GM21526 (cell line): ENCODE data around the gene TBC1D12.
"Not testable (repeated sequence)": the region's sequence is repeated elsewhere in the genome, so short reads cannot be mapped to it uniquely, and the experiment has no call there.

Source experiments
- ATAC-seq: cut with Tn5 transposase; IDR thresholded peaks from one replicate; pipeline ENCODE4 v1.9.1; 2021; ENCODE audit warnings: moderate library complexity; ENCODE audit not compliant: unreplicated experiment, low FRiP score

The TBC1D12 gene

DNA sequence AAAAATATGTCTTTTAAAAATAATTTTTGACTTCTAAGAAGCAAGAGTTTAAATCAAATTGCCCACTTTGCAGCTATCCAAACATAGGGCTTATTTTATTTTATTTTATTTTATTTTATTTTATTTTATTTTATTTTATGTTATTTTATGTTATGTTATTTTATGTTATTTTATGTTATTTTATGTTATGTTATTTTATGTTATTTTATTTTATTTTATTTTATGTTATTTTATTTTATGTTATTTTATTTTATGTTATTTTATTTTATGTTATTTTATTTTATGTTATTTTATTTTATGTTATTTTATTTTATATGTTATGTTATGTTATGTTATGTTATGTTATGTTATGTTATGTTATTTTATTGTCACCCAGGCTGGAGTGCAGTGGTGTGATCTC is 129.2 kb downstream of the TBC1D12 start:
- not testable (repeated sequence) for ATAC-seq

- ATAC-seq, result no peak
Observed at GRCh38 chr10:94533027-94533426, 130.7 kb downstream of the TBC1D12 start.

- ATAC-seq, result not testable (repeated sequence)
Observed at GRCh38 chr10:94542282-94542681, 139.9 kb downstream of the TBC1D12 start.

DNA sequence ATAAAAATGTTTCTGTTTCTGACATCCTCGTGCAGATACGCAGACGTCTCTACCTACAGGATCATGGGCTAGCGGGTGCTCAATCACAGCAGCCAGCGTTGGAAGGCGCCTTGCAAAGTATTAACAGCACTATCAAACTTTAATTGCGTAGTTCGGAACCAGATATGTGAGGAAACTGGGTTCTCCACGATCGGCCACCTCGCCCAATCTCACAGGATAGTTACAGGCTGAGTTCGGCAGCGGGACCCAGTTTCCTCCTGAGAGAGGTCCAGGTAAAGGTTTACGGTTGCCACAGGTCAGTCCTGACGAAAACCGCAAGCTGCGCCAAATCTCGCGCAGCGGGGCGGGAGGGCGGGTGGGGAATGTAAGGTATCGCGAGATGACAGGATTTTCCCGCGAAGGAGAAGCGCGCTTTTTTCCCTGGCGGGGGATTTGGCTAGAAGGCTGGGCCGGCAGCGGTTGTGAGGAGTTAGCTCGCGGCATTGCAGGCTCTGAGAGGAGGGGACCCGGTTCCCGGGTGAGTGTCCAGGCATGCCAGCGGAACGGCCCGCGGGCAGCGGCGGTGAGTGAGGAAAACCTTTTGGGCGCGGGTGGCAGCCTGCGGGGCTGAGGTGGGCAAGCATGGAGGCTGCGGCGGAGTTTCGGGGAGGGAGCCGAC is 143.2 kb downstream of the TBC1D12 start, which contains the start of gene HELLS:
Gene HELLS, plus strand, starts transcription at position 398 of the 658 bp plus-strand sequence. Its CDS starts 134 bp downstream, at position 532.
- peak; percentile 87 for ATAC-seq

DNA sequence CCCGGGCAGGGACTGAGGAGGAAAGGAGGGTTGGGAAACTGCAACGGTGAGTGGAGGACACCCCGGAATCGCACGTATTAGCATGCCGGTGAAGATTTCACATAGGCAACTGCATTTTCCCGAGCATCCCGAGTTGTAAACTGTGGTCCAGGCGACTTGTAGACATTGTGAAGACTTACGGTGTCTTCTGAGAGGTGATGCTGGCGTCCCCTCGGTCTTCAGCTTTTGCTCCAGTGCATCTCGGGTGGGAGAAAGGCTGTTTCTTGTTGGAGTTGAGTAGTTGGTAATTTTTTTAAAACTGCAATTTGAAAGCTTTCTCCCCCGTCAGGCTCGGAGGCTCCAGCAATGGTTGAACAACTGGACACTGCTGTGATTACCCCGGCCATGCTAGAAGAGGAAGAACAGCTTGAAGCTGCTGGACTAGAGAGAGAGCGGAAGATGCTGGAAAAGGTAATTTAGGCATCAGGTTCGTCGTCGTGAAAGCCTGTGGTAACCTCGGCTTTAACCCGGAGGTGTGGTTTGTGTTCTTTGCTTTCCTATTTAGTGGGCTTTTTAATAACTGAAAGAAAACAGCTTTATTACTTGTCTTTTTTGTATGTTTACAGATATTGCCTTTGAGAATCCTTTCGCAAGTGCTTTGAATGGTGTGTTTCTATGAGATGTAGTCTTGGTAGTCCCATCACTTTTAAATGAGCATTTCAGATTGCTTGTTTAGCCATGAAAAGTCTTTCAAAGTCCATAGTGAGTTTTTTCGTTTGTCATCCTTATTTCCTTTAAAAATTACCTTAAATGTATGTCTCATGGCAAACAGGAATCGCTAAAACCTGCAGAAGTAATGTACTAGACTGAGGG is 143.9 kb downstream of the TBC1D12 start:
- ATAC-seq, result peak; percentile 13

DNA sequence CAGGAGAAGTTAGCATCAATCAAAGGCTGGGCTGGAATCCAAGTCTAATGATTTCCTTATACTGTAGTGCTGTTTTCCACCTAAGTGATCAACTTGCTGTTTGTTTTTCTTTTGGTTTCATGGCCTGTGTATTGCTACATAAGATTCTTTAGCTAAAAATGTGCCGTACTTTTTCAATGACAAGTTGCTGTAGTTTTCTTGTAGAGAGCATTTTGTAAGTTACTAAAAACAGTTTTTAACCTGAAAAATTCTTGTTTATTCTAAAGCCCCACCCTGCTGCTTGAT is 144.5 kb downstream of the TBC1D12 start:
- ATAC-seq, result no peak

GRCh38 chr10:94549221-94549620 is 146.9 kb downstream of the TBC1D12 start:
- no peak for ATAC-seq

GRCh38 chr10:94567714-94568307 is 165.5 kb downstream of the TBC1D12 start:
- ATAC-seq, result not testable (repeated sequence)

DNA sequence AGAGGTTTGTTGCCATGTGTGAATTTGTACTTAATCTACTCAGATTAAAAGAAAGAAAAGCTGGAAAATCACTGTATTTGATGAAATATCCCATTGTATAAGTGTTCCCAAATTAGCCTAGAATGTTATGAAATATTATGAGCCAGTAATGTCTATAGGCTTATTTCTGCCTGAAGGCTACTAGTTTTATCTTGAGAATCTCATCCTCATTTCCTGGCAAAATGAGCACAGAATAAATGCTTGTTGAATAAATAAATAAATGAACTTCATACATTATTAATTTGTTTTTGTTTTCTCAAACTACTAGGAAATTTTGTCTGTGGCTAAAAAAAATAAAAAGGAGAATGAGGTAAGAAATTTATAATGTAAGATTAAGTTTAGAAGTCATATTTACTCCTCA is 168.7 kb downstream of the TBC1D12 start:
- ATAC-seq, result no peak

DNA sequence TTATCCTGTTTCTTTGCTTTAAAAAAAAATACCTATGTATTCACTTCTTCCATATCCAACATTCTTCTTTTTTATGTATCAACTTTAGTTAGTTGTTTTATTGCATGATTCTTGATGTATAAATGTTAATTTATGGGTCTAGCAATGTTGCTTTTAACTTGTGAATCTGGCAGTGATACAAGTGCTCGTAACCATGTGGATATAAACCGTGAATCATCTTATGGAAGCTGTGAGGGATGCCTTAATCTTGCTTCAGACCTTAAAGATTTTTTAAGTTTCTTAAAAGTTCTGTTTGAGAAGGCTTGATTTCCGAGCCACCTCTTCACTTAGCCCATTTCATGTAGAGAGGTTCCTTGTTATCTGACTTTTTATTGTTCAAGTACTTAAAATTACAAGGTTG is 169.2 kb downstream of the TBC1D12 start:
- no peak for ATAC-seq

- no peak for ATAC-seq
Observed at GRCh38 chr10:94578790-94579189, 176.4 kb downstream of the TBC1D12 start.

- no peak for ATAC-seq
Observed at GRCh38 chr10:94583124-94583523, 180.8 kb downstream of the TBC1D12 start.
